ENCODE measurements around the gene ARFGAP3. TPM values are rescaled to one million over a fixed set of nuclear protein-coding genes. Genes with fewer than 3 reads are reported as not detected.

The ARFGAP3 gene
- total RNA-seq, 2 donors from 2014 or later: 20.5 to 36.9 TPM

- H3K27me3 Mint-ChIP-seq (ENCODE audit: insufficient read depth): no peaks in the 10 kb centered on the region
- H3K9me3 Mint-ChIP-seq: no peaks in the 10 kb centered on the region
- peaks cover 86% of the 10 kb centered on the region for H3K36me3 ChIP-seq (ENCODE audit: control insufficient read depth, insufficient read depth, low read length)
- no peaks in the 10 kb centered on the region for H3K9me3 ChIP-seq (ENCODE audit: control insufficient read depth, low read length)
- H3K27me3 ChIP-seq (ENCODE audit: control insufficient read depth, insufficient read depth, low read length, poor library complexity, severe bottlenecking): no peaks in the 10 kb centered on the region
- peaks cover 13% of the 10 kb centered on the region for H3K4me1 Mint-ChIP-seq
- DNase-seq: peak; percentile 63
- no peak overlapping the region for H3K27ac Mint-ChIP-seq
- H3K4me3 ChIP-seq (ENCODE audit: low read length): no peak overlapping the region
- no peak overlapping the region for H3K9ac ChIP-seq (ENCODE audit: extremely low read depth, low read length, poor library complexity, severe bottlenecking)
- 85 to 91% methylated on average over 6 to 10 of the region's 10 CpGs for WGBS, 2 experiments (ENCODE audit: insufficient coverage in 1 of 2, insufficient read length in 1 of 2)
- TF ChIP-seq CTCF (conservative IDR thresholded peaks at IDR 0.05): no peak
- peaks cover 3% of the 10 kb centered on the region for H3K4me1 ChIP-seq (ENCODE audit: control insufficient read depth, insufficient read depth, low read length)
- no peak overlapping the region for H3K27ac ChIP-seq (ENCODE audit: low read depth, low read length)
- peaks cover 44% of the 10 kb centered on the region for H3K36me3 Mint-ChIP-seq (ENCODE audit: low read depth)
- H3K4me3 Mint-ChIP-seq: no peak overlapping the region
Measured at GRCh38 chr22:42881982-42882656, 25.0 kb upstream of the ARFGAP3 start.

- Histone ChIP-seq H3K27ac (ENCODE audit: low read depth, low read length) (no peak overlapping the region), H3K4me3 (ENCODE audit: low read length) (no peak overlapping the region), H3K36me3 (ENCODE audit: control insufficient read depth, insufficient read depth, low read length) (peaks cover 86% of the 10 kb centered on the region), H3K9me3 (ENCODE audit: control insufficient read depth, low read length) (no peaks in the 10 kb centered on the region), H3K4me1 (ENCODE audit: control insufficient read depth, insufficient read depth, low read length) (peaks cover 3% of the 10 kb centered on the region), H3K9ac (ENCODE audit: extremely low read depth, low read length, poor library complexity, severe bottlenecking) (no peak overlapping the region), H3K27me3 (ENCODE audit: control insufficient read depth, insufficient read depth, low read length, poor library complexity, severe bottlenecking) (no peaks in the 10 kb centered on the region)
- H3K9me3 Mint-ChIP-seq: no peaks in the 10 kb centered on the region
- 92 to 94% methylated on average over 12 of the region's 12 CpGs for WGBS, 2 experiments (ENCODE audit: insufficient coverage in 1 of 2, insufficient read length in 1 of 2)
- no peak overlapping the region for H3K4me3 Mint-ChIP-seq
- no peaks in the 10 kb centered on the region for H3K27me3 Mint-ChIP-seq (ENCODE audit: insufficient read depth)
- H3K4me1 Mint-ChIP-seq: peaks cover 13% of the 10 kb centered on the region
- peaks cover 46% of the 10 kb centered on the region for H3K36me3 Mint-ChIP-seq (ENCODE audit: low read depth)
- no peak for DNase-seq
- H3K27ac Mint-ChIP-seq: no peak overlapping the region
- TF ChIP-seq CTCF (conservative IDR thresholded peaks at IDR 0.05): no peak
Measured at GRCh38 chr22:42881298-42881697, 24.2 kb upstream of the ARFGAP3 start.

GRCh38 chr22:42880815-42881214 is 23.7 kb upstream of the ARFGAP3 start:
- no peaks in the 10 kb centered on the region for H3K9me3 ChIP-seq (ENCODE audit: control insufficient read depth, low read length)
- Mint-ChIP-seq H3K9me3 (no peaks in the 10 kb centered on the region), H3K4me1 (peaks cover 13% of the 10 kb centered on the region), H3K27ac (no peak overlapping the region), H3K4me3 (no peak overlapping the region), H3K36me3 (ENCODE audit: low read depth) (peaks cover 51% of the 10 kb centered on the region), H3K27me3 (ENCODE audit: insufficient read depth) (no peaks in the 10 kb centered on the region)
- no peak overlapping the region for H3K27ac ChIP-seq (ENCODE audit: low read depth, low read length)
- H3K36me3 ChIP-seq (ENCODE audit: control insufficient read depth, insufficient read depth, low read length): peaks cover 89% of the 10 kb centered on the region
- no peak overlapping the region for H3K9ac ChIP-seq (ENCODE audit: extremely low read depth, low read length, poor library complexity, severe bottlenecking)
- no peak overlapping the region for H3K4me3 ChIP-seq (ENCODE audit: low read length)
- 87 to 93% methylated on average over 6 to 8 of the region's 8 CpGs for WGBS, 2 experiments (ENCODE audit: insufficient coverage in 1 of 2, insufficient read length in 1 of 2)
- peak; percentile 75 for DNase-seq
- TF ChIP-seq CTCF (conservative IDR thresholded peaks at IDR 0.05): peak; percentile 67
- peaks cover 3% of the 10 kb centered on the region for H3K4me1 ChIP-seq (ENCODE audit: control insufficient read depth, insufficient read depth, low read length)
- no peaks in the 10 kb centered on the region for H3K27me3 ChIP-seq (ENCODE audit: control insufficient read depth, insufficient read depth, low read length, poor library complexity, severe bottlenecking)

Measured in endodermal cell (in vitro differentiated cells).